Mesodermal cell (in vitro differentiated cells): ENCODE measurements around the gene GNA14.

Experiments
- H3K27ac ChIP-seq: 2 replicates; pipeline ENCODE4 v1.7.0; 2013; ENCODE audit warnings: mild to moderate bottlenecking, low read depth, low read length, moderate library complexity; ENCODE audit not compliant: severe bottlenecking
- H3K36me3 ChIP-seq: 2 replicates; pipeline ENCODE4 v1.7.1; 2013; ENCODE audit warnings: mild to moderate bottlenecking, low read length, moderate library complexity; ENCODE audit not compliant: control insufficient read depth, insufficient read depth
- H3K4me1 ChIP-seq: one replicate; pipeline ENCODE4 v1.7.1; 2013; ENCODE audit warnings: mild to moderate bottlenecking, low read length; ENCODE audit not compliant: insufficient read depth, control insufficient read depth, poor library complexity, severe bottlenecking
- H3K4me3 ChIP-seq: 2 replicates; pipeline ENCODE4 v1.7.0; 2013; ENCODE audit warnings: low read length, control low read depth, mild to moderate bottlenecking; ENCODE audit not compliant: insufficient read depth, poor library complexity, severe bottlenecking; ENCODE audit errors: extremely low read depth
- H3K9me3 ChIP-seq: 2 replicates; pipeline ENCODE4 v1.7.1; 2013; ENCODE audit warnings: mild to moderate bottlenecking, low read length, moderate library complexity; ENCODE audit not compliant: control insufficient read depth
- WGBS, 2 experiments: methylation state at CpG; one replicate each; pipeline ENCODE4 v1.1.5; 2013; ENCODE audit warnings: missing lambda C conversion rate in 2 of 2; ENCODE audit not compliant: insufficient coverage in 2 of 2; 5-methylcytosine and 5-hydroxymethylcytosine counted together

Gene GNA14

DNA sequence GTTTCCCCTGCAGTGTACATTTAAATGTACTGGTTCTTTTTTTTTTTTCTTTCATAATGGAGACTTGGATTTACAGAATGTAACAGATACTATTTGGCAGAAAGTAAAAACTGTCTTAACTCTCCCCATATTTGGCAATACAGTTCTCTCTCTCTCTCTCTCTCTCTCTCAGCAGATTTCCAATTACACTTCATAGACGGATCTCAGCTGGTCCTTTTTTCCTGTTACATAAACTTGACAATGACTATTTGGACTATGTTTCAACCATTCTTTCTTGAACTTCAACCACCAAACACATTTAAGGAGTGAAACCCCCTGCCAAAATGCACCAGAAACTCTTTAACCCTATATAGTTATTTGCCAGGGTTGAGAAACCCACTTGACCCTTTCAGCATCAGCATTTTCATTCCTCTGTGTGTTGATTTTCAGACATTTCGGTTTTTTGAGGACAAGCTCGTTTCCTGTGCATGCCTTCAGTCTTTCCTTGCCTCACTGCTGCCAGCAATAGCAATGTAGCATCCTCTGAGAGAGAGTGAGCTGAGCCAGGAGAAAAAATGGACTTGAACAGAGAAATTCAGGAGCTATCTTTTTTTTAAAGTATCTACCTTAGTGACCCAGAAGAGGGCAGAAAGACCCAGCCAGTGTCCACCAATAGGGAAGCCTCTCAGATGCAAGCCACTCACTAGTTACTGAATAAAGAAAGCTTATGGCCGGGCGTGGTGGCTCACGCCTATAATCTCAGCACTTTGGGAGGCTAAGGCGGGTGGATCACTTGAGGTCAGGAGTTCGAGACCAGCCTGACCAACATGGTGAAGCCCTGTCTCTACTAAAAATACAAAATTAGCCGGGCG, 26.0 kb upstream of the GNA14 start:
- Histone ChIP-seq H3K36me3 (no peaks in the 10 kb centered on the region), H3K4me1 (no peaks in the 10 kb centered on the region), H3K4me3 (no peak overlapping the region), H3K9me3 (no peaks in the 10 kb centered on the region), H3K27ac (no peak overlapping the region)
- WGBS, 2 experiments, result 78 to 92% methylated on average over 5 to 6 of the region's 10 CpGs

- Histone ChIP-seq H3K4me3 (no peak overlapping the region), H3K27ac (no peak overlapping the region), H3K4me1 (no peaks in the 10 kb centered on the region), H3K36me3 (no peaks in the 10 kb centered on the region), H3K9me3 (no peaks in the 10 kb centered on the region)
- whole genome bisulfite sequencing, 2 experiments, result 94 to 100% methylated on average over 1 to 2 of the region's 4 CpGs
Measured at GRCh38 chr9:77672183-77672582, 24.1 kb upstream of the GNA14 start.

DNA sequence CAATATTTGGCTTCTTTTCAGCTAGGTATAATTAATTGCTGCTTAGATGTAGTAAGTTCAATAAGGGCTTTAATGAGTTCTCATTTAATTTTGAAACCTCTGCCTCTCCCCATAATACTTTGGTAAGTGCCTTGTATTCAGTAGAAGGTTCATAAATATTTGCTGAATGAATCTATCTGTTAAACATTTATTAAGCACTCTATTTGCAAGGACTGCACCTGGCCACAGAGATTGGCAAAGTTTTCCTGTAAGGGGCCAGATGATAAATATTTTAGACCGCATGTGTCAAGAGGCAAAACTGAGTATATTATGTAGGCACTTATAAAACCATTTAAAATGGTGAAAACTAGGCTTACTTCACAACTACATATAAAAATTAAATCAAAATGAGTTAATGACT, 19.0 kb upstream of the GNA14 start:
- Histone ChIP-seq H3K36me3 (no peaks in the 10 kb centered on the region), H3K4me1 (no peaks in the 10 kb centered on the region), H3K9me3 (no peaks in the 10 kb centered on the region), H3K27ac (no peak overlapping the region), H3K4me3 (no peak overlapping the region)
- no CpG with 5 or more reads among the region's 1 CpG for WGBS, 2 experiments

GRCh38 chr9:77663754-77664153, 15.6 kb upstream of the GNA14 start:
- Histone ChIP-seq H3K9me3 (no peaks in the 10 kb centered on the region), H3K4me3 (no peak overlapping the region), H3K36me3 (no peaks in the 10 kb centered on the region), H3K27ac (no peak overlapping the region), H3K4me1 (no peaks in the 10 kb centered on the region)
- WGBS, 2 experiments, result 85 to 93% methylated on average over 3 to 4 of the region's 5 CpGs

DNA sequence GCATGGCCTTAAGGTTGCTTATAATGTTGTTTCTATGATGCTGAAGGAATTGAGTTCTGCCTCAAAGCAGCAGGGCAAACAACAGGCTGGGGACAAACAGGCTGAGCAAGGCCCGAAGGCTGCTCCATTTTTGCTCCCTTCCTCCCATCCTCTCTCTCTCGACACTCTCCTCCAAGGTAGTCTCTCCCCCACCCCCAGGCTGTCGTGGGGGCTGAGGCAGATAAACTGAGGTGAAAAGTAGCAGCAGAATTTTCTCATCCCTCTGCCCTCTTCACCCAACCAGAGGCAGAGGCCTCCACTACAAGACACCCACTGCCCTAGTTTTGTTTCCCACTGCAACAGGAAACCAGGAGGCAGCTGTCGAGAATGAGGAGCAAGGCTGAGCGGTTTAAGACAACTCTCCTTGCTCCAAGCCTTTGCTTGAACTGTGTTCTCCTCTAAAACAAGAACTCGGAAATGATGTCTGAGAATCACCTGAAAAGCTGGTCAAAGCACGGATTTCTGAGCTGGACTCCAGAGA, 13.5 kb upstream of the GNA14 start:
- H3K9me3 ChIP-seq, result no peaks in the 10 kb centered on the region
- no peaks in the 10 kb centered on the region for H3K4me1 ChIP-seq
- no peaks in the 10 kb centered on the region for H3K36me3 ChIP-seq
- no peak overlapping the region for H3K27ac ChIP-seq
- H3K4me3 ChIP-seq, result no peak overlapping the region
- 80 to 89% methylated on average over 4 of the region's 7 CpGs for WGBS, 2 experiments

GRCh38 chr9:77659926-77660325, 11.8 kb upstream of the GNA14 start:
- H3K4me3 ChIP-seq, result no peak overlapping the region
- WGBS, 2 experiments, result 88 to 97% methylated on average over 4 of the region's 5 CpGs

GRCh38 chr9:77651203-77651602, 3.1 kb upstream of the GNA14 start:
- H3K27ac ChIP-seq, result no peak overlapping the region

More at GRCh38 chr9:77659926-77660325, 11.8 kb upstream of the GNA14 start:
- no peaks in the 10 kb centered on the region for H3K4me1 ChIP-seq
- no peaks in the 10 kb centered on the region for H3K9me3 ChIP-seq
- H3K27ac ChIP-seq, result no peak overlapping the region
- no peaks in the 10 kb centered on the region for H3K36me3 ChIP-seq

GRCh38 chr9:77649109-77649812, 1.1 kb upstream of the GNA14 start:
- H3K27ac ChIP-seq, result no peak overlapping the region
- WGBS, 2 experiments, result 49 to 67% methylated on average over 4 to 5 of the region's 10 CpGs

More at GRCh38 chr9:77651203-77651602, 3.1 kb upstream of the GNA14 start:
- Histone ChIP-seq H3K9me3 (no peaks in the 10 kb centered on the region), H3K36me3 (no peaks in the 10 kb centered on the region), H3K4me3 (no peak overlapping the region), H3K4me1 (peaks cover 5% of the 10 kb centered on the region)
- WGBS, 2 experiments, result 81 to 94% methylated on average over 2 of the region's 3 CpGs

DNA sequence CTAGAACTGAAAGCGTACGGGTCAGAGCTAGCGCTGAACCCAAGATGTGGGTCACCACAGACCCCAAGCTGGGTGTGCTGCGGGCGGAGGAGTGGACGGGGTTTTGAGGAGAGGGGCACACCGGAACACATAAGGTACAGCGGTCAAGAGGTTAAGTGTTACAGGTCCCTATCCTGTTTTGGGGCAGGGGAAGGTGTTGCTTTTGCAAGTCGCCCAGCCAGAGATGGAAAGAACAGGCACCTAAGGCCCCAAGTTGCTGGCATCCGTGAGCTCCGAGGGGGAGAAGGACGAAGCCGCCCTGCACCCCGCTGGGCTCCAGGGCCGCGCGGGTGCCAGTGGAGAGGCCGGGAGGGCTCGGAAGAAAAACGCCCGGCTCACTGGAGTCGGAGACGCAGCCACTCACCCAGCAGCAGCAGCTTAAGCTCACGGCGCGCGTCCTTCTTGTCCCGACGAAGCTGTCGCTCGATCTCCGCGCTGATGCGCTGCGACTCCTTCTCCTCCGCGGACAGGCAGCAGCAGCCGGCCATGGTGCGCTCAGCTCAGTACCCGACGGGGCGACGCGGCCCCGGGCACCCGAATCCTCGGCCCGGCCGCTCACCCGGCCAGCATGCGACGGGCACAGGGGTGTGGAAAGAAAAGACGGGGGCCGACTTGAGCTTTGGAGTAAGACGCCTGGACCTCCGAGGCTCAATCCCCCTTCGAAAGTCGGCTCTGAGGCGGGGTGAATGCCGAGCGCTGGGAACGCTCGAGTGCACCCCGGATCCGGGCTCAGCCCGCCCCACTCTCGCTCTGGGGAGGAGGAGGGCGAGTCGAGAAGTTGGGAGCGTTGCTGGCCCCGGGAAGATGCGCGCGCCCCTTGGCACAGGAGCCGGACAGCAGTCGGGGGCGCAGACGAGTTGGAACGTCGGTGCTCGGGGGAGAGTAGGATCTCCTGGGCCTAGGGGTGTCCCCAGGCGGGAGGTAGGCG, 572 bp downstream of the GNA14 start:
- peaks cover 5% of the 10 kb centered on the region for H3K4me1 ChIP-seq
- 21 to 28% methylated on average over 49 to 57 of the region's 83 CpGs for WGBS, 2 experiments
- no peaks in the 10 kb centered on the region for H3K9me3 ChIP-seq
- H3K36me3 ChIP-seq, result no peaks in the 10 kb centered on the region
- H3K4me3 ChIP-seq, result peak overlapping the region; percentile 40
- H3K27ac ChIP-seq, result no peak overlapping the region

More at GRCh38 chr9:77649109-77649812, 1.1 kb upstream of the GNA14 start:
- Histone ChIP-seq H3K4me1 (peaks cover 5% of the 10 kb centered on the region), H3K36me3 (no peaks in the 10 kb centered on the region), H3K4me3 (peak overlapping the region; percentile 40), H3K9me3 (no peaks in the 10 kb centered on the region)

- WGBS, 2 experiments, result 87 to 100% methylated on average over 1 to 4 of the region's 5 CpGs
- Histone ChIP-seq H3K36me3 (no peaks in the 10 kb centered on the region), H3K9me3 (no peaks in the 10 kb centered on the region), H3K4me3 (no peak overlapping the region), H3K4me1 (peaks cover 3% of the 10 kb centered on the region), H3K27ac (no peak overlapping the region)
Measured at GRCh38 chr9:77643871-77644270, 4.3 kb downstream of the GNA14 start.
